MCF 10A (cell line): ENCODE results near the gene TAF15. TPM values are rescaled to one million over a fixed set of nuclear protein-coding genes. Genes with fewer than 3 reads are reported as not detected.

Experiments
- BruUV-seq: library from RNA; stranded (reverse); fragments of 400-500 nt; replicated peaks from 2 replicates; lab custom pipeline; 2021; lab: Mats Ljungman, UMichigan
- CTCF ChIA-PET: fragments of 300-600 bp; sonication (Branson Sonifier 250); formaldehyde crosslinking; extraction: SDS; loops from one replicate; lab custom pipeline; 2021; ENCODE audit warnings: antibody characterized with exemption, inconsistent platforms; lab: Yijun Ruan, JAX
- POLR2A ChIA-PET: fragments of 300-600, 350-650 bp; sonication (Branson Sonifier 250); formaldehyde crosslinking; extraction: SDS; loops from one replicate; lab custom pipeline; 2020; ENCODE audit warnings: antibody characterized with exemption, inconsistent platforms; lab: Yijun Ruan, JAX
- DNase-seq: peaks from one replicate; pipeline ENCODE4 v3.0.0-alpha.2; 2018; ENCODE audit not compliant: unreplicated experiment
- H3K27ac Mint-ChIP-seq: one replicate; pipeline ENCODE4 v1.8.0; 2022; ENCODE audit warnings: mild to moderate bottlenecking, low read depth, mixed read lengths; ENCODE audit not compliant: unreplicated experiment
- H3K27me3 Mint-ChIP-seq: one replicate; pipeline ENCODE4 v1.8.0; 2022; ENCODE audit warnings: mixed read lengths; ENCODE audit not compliant: insufficient read depth, unreplicated experiment
- H3K36me3 Mint-ChIP-seq: one replicate; pipeline ENCODE4 v1.8.0; 2022; ENCODE audit warnings: mild to moderate bottlenecking, moderate library complexity, mixed read lengths; ENCODE audit not compliant: insufficient read depth, unreplicated experiment
- H3K4me1 Mint-ChIP-seq: one replicate; pipeline ENCODE4 v1.8.0; 2022; ENCODE audit warnings: mixed read lengths; ENCODE audit not compliant: insufficient read depth, unreplicated experiment
- H3K4me3 Mint-ChIP-seq: one replicate; pipeline ENCODE4 v1.8.0; 2022; ENCODE audit warnings: mild to moderate bottlenecking, moderate library complexity, mixed read lengths; ENCODE audit not compliant: unreplicated experiment
- H3K9me3 Mint-ChIP-seq: one replicate; pipeline ENCODE4 v1.8.0; 2022; ENCODE audit warnings: mixed read lengths; ENCODE audit not compliant: unreplicated experiment
- intact Hi-C: fragments of 100-400 bp; cut with micrococcal nuclease; formaldehyde crosslinking; loops from 2 replicates; pipeline ENCODE4 v1.14.1; 2022
- total RNA-seq: library from RNA; stranded (reverse); gene quantifications from 2 replicates; pipeline ENCODE4 v1.2.3, GENCODE V29; 2022
- TF ChIP-seq, protein P1 (sequence below): fragments of 200-600 bp; IDR thresholded peaks from one replicate; pipeline ENCODE4 v1.8.0; 2022; ENCODE audit warnings: antibody characterized with exemption, mild to moderate bottlenecking; ENCODE audit not compliant: unreplicated experiment

TAF15 gene
- total RNA-seq, 1 experiment from 2014 or later, result 337 TPM

DNA sequence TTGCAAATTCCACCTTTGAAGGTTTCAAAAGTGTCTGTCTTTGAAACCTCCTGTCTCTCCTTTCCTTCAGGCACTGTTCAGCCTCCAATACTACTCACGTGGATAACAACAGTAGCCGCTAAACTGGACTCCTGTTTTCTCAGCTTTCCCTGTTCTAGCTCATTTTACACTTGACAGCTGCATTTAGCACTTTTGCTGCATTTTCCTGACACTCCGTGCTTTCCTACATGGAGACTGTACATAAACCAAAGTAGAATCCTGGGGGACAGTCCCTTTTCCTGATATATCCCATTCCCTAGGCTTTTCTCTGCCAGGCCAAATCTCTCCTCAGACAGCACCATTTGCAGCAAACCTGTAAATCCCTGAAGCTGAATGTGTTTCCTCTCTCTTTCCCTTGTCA, 67.2 kb downstream of the TAF15 start:
- no peak for DNase-seq
- H3K4me1 Mint-ChIP-seq, result peaks cover 5% of the 10 kb centered on the region
- ChIA-PET CTCF (interaction anchor here (0.6 to 0.7 kb wide), 2 partner anchors 11 to 25 kb away, joined by 3 to 4 read pairs; no protein-coding TSS in a partner anchor), POLR2A (no interaction called here)
- TF ChIP-seq, protein P1, sequence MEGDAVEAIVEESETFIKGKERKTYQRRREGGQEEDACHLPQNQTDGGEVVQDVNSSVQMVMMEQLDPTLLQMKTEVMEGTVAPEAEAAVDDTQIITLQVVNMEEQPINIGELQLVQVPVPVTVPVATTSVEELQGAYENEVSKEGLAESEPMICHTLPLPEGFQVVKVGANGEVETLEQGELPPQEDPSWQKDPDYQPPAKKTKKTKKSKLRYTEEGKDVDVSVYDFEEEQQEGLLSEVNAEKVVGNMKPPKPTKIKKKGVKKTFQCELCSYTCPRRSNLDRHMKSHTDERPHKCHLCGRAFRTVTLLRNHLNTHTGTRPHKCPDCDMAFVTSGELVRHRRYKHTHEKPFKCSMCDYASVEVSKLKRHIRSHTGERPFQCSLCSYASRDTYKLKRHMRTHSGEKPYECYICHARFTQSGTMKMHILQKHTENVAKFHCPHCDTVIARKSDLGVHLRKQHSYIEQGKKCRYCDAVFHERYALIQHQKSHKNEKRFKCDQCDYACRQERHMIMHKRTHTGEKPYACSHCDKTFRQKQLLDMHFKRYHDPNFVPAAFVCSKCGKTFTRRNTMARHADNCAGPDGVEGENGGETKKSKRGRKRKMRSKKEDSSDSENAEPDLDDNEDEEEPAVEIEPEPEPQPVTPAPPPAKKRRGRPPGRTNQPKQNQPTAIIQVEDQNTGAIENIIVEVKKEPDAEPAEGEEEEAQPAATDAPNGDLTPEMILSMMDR, result no peak
- no peaks in the 10 kb centered on the region for H3K36me3 Mint-ChIP-seq
- intact Hi-C loops, result no loop called here
- H3K27ac Mint-ChIP-seq, result no peak overlapping the region
- no peak overlapping the region for H3K4me3 Mint-ChIP-seq
- H3K9me3 Mint-ChIP-seq, result no peaks in the 10 kb centered on the region
- no TSS peak for BruUV-seq
- no peaks in the 10 kb centered on the region for H3K27me3 Mint-ChIP-seq

DNA sequence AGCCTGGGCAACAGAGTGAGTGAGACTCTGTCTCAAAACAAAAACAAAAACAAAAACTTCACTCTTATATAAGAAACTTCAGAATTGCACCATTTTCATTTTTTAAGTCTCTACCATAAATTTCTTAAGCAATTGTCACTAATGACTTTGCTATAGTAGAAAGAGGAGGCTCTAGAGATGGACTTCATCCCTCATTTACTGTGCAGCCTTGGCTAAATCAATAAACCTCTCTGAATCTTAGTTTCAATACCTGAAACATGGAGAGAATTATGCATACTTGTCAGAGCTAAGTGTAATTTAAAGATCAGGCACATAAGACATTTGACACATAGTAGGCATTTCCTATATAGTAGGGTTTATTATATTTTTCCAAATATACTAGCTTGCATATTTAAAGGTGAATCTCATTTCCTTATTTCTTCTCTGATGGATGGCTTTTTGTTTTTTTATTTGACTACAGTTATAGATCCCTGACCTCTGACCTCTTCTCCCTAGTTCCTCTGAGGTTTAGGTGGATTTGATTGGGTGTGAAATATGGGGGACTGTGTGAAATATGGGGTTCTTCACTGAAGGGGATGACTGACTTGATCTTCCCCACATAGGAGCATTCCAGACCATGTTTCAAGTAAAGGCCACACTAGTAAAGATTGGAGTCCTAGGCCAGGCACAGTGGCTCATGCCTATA, 68.2 kb downstream of the TAF15 start:
- POLR2A ChIA-PET, result no interaction called here
- BruUV-seq, result no TSS peak
- CTCF ChIA-PET, result no interaction called here
- no peaks in the 10 kb centered on the region for H3K9me3 Mint-ChIP-seq
- no peaks in the 10 kb centered on the region for H3K27me3 Mint-ChIP-seq
- H3K27ac Mint-ChIP-seq, result no peak overlapping the region
- H3K36me3 Mint-ChIP-seq, result no peaks in the 10 kb centered on the region
- intact Hi-C loops, result no loop called here
- DNase-seq, result no peak
- H3K4me3 Mint-ChIP-seq, result no peak overlapping the region
- H3K4me1 Mint-ChIP-seq, result peaks cover 5% of the 10 kb centered on the region
- TF ChIP-seq, protein P1, result no peak

DNA sequence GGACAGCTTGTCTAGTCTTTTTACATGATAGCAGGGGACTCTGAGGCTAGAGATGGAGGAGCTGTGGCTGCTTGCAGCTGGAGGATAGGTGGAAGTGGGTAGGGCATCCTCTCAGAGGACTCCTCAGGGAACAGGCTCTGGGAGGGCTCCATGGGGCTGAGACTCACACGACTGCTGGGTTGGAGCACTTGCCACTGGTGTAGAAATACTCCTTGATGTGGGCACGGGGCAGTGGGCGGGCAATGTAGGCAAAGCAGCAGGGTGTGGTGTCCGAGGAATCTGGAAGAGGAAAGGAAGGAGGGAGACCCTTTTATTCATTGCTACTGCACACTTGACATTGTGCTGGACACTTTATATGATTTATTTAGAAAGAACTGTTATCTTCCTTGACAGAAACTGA, 69.1 kb downstream of the TAF15 start:
- H3K27ac Mint-ChIP-seq, result no peak overlapping the region
- peaks cover 5% of the 10 kb centered on the region for H3K4me1 Mint-ChIP-seq
- ChIA-PET CTCF (no interaction called here), POLR2A (no interaction called here)
- H3K36me3 Mint-ChIP-seq, result no peaks in the 10 kb centered on the region
- H3K4me3 Mint-ChIP-seq, result no peak overlapping the region
- intact Hi-C loops, result no loop called here
- no peaks in the 10 kb centered on the region for H3K27me3 Mint-ChIP-seq
- BruUV-seq, result no TSS peak
- TF ChIP-seq, protein P1, result no peak
- no peak for DNase-seq
- H3K9me3 Mint-ChIP-seq, result no peaks in the 10 kb centered on the region

DNA sequence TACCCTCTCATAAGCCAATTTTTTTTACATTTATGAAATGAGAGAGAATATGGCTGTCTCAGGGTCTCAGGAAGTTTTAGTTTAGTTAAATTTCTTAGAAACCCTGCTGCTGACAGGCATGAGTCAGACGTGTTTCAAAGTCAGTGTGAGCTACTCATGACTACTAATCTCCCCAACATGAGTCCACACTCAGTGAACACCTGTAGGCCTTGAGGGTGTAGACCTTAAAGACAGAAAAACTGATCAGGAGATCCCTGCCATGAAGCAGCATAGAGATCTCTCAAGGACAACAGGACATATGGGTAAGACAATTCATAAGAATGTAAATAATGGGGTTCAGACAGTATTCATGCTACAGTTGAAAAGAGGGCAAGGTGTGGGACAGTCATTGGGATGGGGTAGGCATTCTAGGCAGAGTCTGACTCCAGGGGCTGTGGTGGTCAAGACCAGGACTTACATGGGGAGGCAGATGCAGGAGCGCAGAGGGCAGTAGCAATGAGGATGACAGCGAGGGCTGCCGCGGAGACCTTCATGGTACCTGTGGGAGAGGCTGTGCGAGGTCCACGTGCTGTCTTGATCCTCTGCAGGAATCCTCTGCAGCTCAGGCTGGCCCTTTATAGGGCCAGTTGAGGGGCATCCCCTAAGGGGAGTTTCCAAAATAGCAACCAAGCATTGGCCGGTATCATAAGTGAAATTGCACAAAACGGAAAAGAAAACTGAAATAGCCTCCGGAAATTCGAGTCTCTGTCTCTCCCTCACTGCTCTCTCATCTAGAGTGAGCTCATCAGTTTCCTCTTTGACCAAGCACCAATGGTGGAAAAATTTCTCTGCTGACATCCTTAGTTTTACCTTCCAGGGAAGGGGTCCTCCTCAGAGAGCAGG, 70.7 kb downstream of the TAF15 start, which contains the start of gene CCL5:
Gene CCL5, minus strand, starts transcription at position 588 of the 882 bp plus-strand sequence.
- Mint-ChIP-seq H3K27me3 (no peaks in the 10 kb centered on the region), H3K4me3 (no peak within 1 kb of the TSS), H3K27ac (no peak within 1 kb of the TSS), H3K4me1 (peaks cover 5% of the 10 kb centered on the region), H3K36me3 (no peaks in the 10 kb centered on the region), H3K9me3 (no peaks in the 10 kb centered on the region)
- intact Hi-C loops, result no loop called here
- CTCF ChIA-PET, result no interaction called here
- TF ChIP-seq, protein P1, result no peak
- no peak for DNase-seq
- BruUV-seq, result no TSS peak
- POLR2A ChIA-PET, result no interaction called here
